ENCODE results near the gene TMX2.

GRCh38 chr11:57727185-57727584, 14.8 kb downstream of the TMX2 start:
- TF ChIP-seq POLR2AphosphoS5 (IDR thresholded peaks at IDR 0.05; ENCODE audit: low read depth, low read length), result no peak
- TF ChIP-seq POLR2A (IDR thresholded peaks at IDR 0.05; ENCODE audit: low read depth, low read length), result no peak

Data from GM12892 (cell line).